NB4 (cell line): ENCODE measurements around the gene MGAT3.

Experiments used
- MYC ChIP-seq: IDR thresholded peaks from 2 replicates; pipeline ENCODE4 v1.6.1; 2011; ENCODE audit warnings: low read depth, low read length
- POLR2A ChIP-seq: IDR thresholded peaks from 2 replicates; pipeline ENCODE4 v1.6.1; 2011; ENCODE audit warnings: mild to moderate bottlenecking; ENCODE audit not compliant: insufficient read length; ENCODE audit errors: extremely low read depth
- TF ChIP-seq, protein P1 (sequence below): IDR thresholded peaks from one replicate; pipeline ENCODE4 v1.5.1; 2012; ENCODE audit warnings: low read depth, low read length

DNA sequence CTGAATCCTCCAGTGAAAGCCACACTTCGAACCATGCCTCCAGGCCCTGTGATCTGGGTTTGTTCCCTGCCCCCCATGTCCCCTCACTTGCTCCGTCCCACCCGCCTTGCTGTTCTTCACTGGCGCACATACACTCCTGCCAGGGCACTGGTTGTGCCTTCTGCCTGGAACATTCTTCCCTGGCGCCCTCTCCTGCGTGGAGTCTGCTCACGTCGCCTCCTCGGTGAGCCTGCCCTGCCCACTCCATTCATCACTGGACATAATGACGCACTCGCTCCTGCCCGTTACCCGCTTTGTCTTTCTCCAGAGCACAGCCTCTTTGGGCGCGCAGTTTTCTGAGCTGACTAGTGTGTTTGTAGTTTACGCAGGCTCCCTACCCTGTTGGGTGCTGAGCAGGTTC lies 24.2 kb downstream of the MGAT3 start:
- TF ChIP-seq, protein P1, sequence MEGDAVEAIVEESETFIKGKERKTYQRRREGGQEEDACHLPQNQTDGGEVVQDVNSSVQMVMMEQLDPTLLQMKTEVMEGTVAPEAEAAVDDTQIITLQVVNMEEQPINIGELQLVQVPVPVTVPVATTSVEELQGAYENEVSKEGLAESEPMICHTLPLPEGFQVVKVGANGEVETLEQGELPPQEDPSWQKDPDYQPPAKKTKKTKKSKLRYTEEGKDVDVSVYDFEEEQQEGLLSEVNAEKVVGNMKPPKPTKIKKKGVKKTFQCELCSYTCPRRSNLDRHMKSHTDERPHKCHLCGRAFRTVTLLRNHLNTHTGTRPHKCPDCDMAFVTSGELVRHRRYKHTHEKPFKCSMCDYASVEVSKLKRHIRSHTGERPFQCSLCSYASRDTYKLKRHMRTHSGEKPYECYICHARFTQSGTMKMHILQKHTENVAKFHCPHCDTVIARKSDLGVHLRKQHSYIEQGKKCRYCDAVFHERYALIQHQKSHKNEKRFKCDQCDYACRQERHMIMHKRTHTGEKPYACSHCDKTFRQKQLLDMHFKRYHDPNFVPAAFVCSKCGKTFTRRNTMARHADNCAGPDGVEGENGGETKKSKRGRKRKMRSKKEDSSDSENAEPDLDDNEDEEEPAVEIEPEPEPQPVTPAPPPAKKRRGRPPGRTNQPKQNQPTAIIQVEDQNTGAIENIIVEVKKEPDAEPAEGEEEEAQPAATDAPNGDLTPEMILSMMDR: no peak
- TF ChIP-seq POLR2A: no peak
- TF ChIP-seq MYC: no peak
